Ectodermal cell (in vitro differentiated cells): Measurements from ENCODE around the gene HEMGN. TPM values are rescaled to one million over a fixed set of nuclear protein-coding genes. Genes with fewer than 3 reads are reported as not detected.
A peak's percentile ranks its signal among the peaks of the same experiment; 100 is the strongest.

ENCODE experiments used
- H3K27ac ChIP-seq: 2 replicates; pipeline ENCODE4 v1.7.0; 2013; ENCODE audit warnings: mild to moderate bottlenecking, low read depth, low read length; ENCODE audit not compliant: insufficient read depth, poor library complexity, severe bottlenecking
- H3K27me3 ChIP-seq: 2 replicates; pipeline ENCODE4 v1.7.0; 2013; ENCODE audit warnings: mild to moderate bottlenecking, low read length; ENCODE audit not compliant: insufficient read depth, control insufficient read depth, poor library complexity, severe bottlenecking
- H3K36me3 ChIP-seq: one replicate; pipeline ENCODE4 v1.7.0; 2013; ENCODE audit warnings: low read length; ENCODE audit not compliant: control insufficient read depth, insufficient read depth
- H3K4me1 ChIP-seq: one replicate; pipeline ENCODE4 v1.7.0; 2013; ENCODE audit warnings: low read length; ENCODE audit not compliant: control insufficient read depth, insufficient read depth
- H3K4me3 ChIP-seq: 2 replicates; pipeline ENCODE4 v1.7.0; 2013; ENCODE audit warnings: low read depth, low read length, control low read depth; ENCODE audit not compliant: insufficient read depth
- H3K9me3 ChIP-seq: 2 replicates; pipeline ENCODE4 v1.7.0; 2013; ENCODE audit warnings: mild to moderate bottlenecking, low read length, moderate library complexity; ENCODE audit not compliant: control insufficient read depth
- WGBS, 2 experiments: methylation state at CpG; one replicate each; pipeline ENCODE4 v1.1.7; 2013; ENCODE audit warnings: missing lambda C conversion rate in 2 of 2; 5-methylcytosine and 5-hydroxymethylcytosine counted together
- polyA plus RNA-seq, 4 experiments: library from polyadenylated mRNA; stranded (reverse); fragments of 50-300 nt; gene quantifications; one replicate each; pipeline ENCODE4 v1.2.3, GENCODE V29; 2013

Gene HEMGN
- not detected for polyA plus RNA-seq (2013, experiment 1 of 4)
- not detected for polyA plus RNA-seq (2013, experiment 2 of 4)
- polyA plus RNA-seq (2013, experiment 3 of 4), result not detected
- polyA plus RNA-seq (2013, experiment 4 of 4), result not detected

- Histone ChIP-seq H3K9me3 (no peaks in the 10 kb centered on the region), H3K36me3 (no peaks in the 10 kb centered on the region), H3K27me3 (peaks cover 95% of the 10 kb centered on the region), H3K27ac (no peak within 1 kb of the TSS), H3K4me3 (no peak within 1 kb of the TSS), H3K4me1 (no peaks in the 10 kb centered on the region)
- 81 to 82% methylated on average over 2 of the region's 3 CpGs for WGBS, 2 experiments
These were observed at the start of gene HEMGN for GRCh38 chr9:97938081-97938644. Gene HEMGN (minus strand): TSS chr9:97938172. CDS start chr9:97938136, 36 bp downstream.

GRCh38 chr9:97987487-97987886 is 49.5 kb upstream of the HEMGN start:
- no peaks in the 10 kb centered on the region for H3K4me1 ChIP-seq
- WGBS, 2 experiments, result 94% methylated on average over 4 to 5 of the region's 5 CpGs
- no peak overlapping the region for H3K27ac ChIP-seq
- peaks cover 21% of the 10 kb centered on the region for H3K27me3 ChIP-seq
- H3K36me3 ChIP-seq, result no peaks in the 10 kb centered on the region
- H3K4me3 ChIP-seq, result no peak overlapping the region
- H3K9me3 ChIP-seq, result no peaks in the 10 kb centered on the region

GRCh38 chr9:97985058-97985861 is 47.3 kb upstream of the HEMGN start:
- no peak overlapping the region for H3K27ac ChIP-seq
- H3K27me3 ChIP-seq, result peaks cover 43% of the 10 kb centered on the region
- H3K4me1 ChIP-seq, result no peaks in the 10 kb centered on the region
- H3K4me3 ChIP-seq, result peak overlapping the region; percentile 90
- no peaks in the 10 kb centered on the region for H3K36me3 ChIP-seq
- WGBS, 2 experiments, result 19 to 21% methylated on average over 59 of the region's 59 CpGs
- no peaks in the 10 kb centered on the region for H3K9me3 ChIP-seq

- WGBS, 2 experiments, result 0% methylated on average over 116 of the region's 116 CpGs
- no peaks in the 10 kb centered on the region for H3K4me1 ChIP-seq
- no peaks in the 10 kb centered on the region for H3K9me3 ChIP-seq
- peak overlapping the region; percentile 90 for H3K4me3 ChIP-seq
- peaks cover 51% of the 10 kb centered on the region for H3K27me3 ChIP-seq
- peak overlapping the region; percentile 74 for H3K27ac ChIP-seq
- no peaks in the 10 kb centered on the region for H3K36me3 ChIP-seq
These were observed 46.5 kb upstream of the HEMGN start for GRCh38 chr9:97984188-97985057.

GRCh38 chr9:97983589-97984187 is 45.7 kb upstream of the HEMGN start:
- H3K27ac ChIP-seq, result peak overlapping the region; percentile 74
- no peaks in the 10 kb centered on the region for H3K4me1 ChIP-seq
- H3K36me3 ChIP-seq, result no peaks in the 10 kb centered on the region
- no peaks in the 10 kb centered on the region for H3K9me3 ChIP-seq
- peak overlapping the region; percentile 90 for H3K4me3 ChIP-seq
- 0 to 1% methylated on average over 70 of the region's 70 CpGs for WGBS, 2 experiments
- H3K27me3 ChIP-seq, result peaks cover 59% of the 10 kb centered on the region

GRCh38 chr9:97982683-97983588 is 45.0 kb upstream of the HEMGN start, which contains the start of gene ANP32B:
Gene ANP32B (plus strand): TSS chr9:97983341. CDS start chr9:97983556, 215 bp downstream.
- Histone ChIP-seq H3K27me3 (peaks cover 66% of the 10 kb centered on the region), H3K4me1 (no peaks in the 10 kb centered on the region), H3K27ac (peak within 1 kb of the TSS; percentile 74), H3K36me3 (no peaks in the 10 kb centered on the region), H3K4me3 (peak within 1 kb of the TSS; percentile 90), H3K9me3 (no peaks in the 10 kb centered on the region)
- WGBS, 2 experiments, result 0 to 1% methylated on average over 104 to 105 of the region's 105 CpGs

GRCh38 chr9:97981846-97982682 is 44.1 kb upstream of the HEMGN start:
- no peaks in the 10 kb centered on the region for H3K9me3 ChIP-seq
- peaks cover 75% of the 10 kb centered on the region for H3K27me3 ChIP-seq
- H3K4me1 ChIP-seq, result no peaks in the 10 kb centered on the region
- peak overlapping the region; percentile 76 for H3K27ac ChIP-seq
- peak overlapping the region; percentile 90 for H3K4me3 ChIP-seq
- no peaks in the 10 kb centered on the region for H3K36me3 ChIP-seq
- 15 to 16% methylated on average over 14 of the region's 15 CpGs for WGBS, 2 experiments

GRCh38 chr9:97980918-97981845 is 43.2 kb upstream of the HEMGN start:
- Histone ChIP-seq H3K36me3 (no peaks in the 10 kb centered on the region), H3K27me3 (peaks cover 84% of the 10 kb centered on the region)
- WGBS, 2 experiments, result 54 to 56% methylated on average over 10 of the region's 10 CpGs

More at GRCh38 chr9:97980918-97981845, 43.2 kb upstream of the HEMGN start:
- no peak overlapping the region for H3K4me3 ChIP-seq
- H3K27ac ChIP-seq, result peak overlapping the region; percentile 76
- H3K9me3 ChIP-seq, result no peaks in the 10 kb centered on the region
- no peaks in the 10 kb centered on the region for H3K4me1 ChIP-seq
